GM21381 (cell line): ENCODE data around the gene TTC34.
"Not testable (repeated sequence)": the region's sequence is repeated elsewhere in the genome, so short reads cannot be mapped to it uniquely, and the experiment has no call there.

ENCODE experiments used
- ATAC-seq: cut with Tn5 transposase; IDR thresholded peaks from one replicate; pipeline ENCODE4 v1.9.1; 2021; ENCODE audit warnings: mild to moderate bottlenecking, moderate library complexity; ENCODE audit not compliant: unreplicated experiment

TTC34 gene

DNA sequence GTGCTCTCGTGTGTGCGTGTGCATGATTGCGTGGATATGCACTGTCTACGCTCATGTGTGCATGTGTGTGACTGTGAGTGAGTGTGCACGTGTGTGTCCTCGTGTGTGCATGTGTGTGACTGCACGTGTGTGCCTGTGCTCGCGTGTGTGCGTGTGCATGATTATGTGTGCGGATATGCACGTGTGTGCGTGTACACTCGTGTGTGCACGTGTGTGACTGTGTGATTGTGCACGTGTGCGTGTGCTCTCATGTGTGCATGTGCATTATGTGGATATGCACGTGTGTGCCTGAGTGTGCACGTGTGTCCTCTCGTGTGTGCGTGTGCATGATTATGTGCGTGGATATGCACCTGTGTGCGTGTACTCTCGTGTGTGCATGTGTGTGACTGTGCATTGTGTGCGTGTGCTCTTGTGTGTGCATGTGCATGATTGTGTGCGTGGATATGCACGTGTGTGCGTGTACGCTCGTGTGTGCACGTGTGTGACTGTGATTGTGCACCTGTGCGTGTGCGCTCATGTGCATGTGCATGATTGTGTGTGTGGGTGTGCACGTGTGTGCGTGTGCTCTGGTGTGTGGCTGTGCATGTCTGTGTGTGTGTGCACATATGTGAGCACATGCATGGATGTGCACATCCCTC, 170.9 kb downstream of the TTC34 start:
- no peak for ATAC-seq

- no peak for ATAC-seq
Measured at GRCh38 chr1:2629627-2630497, 171.6 kb downstream of the TTC34 start.

DNA sequence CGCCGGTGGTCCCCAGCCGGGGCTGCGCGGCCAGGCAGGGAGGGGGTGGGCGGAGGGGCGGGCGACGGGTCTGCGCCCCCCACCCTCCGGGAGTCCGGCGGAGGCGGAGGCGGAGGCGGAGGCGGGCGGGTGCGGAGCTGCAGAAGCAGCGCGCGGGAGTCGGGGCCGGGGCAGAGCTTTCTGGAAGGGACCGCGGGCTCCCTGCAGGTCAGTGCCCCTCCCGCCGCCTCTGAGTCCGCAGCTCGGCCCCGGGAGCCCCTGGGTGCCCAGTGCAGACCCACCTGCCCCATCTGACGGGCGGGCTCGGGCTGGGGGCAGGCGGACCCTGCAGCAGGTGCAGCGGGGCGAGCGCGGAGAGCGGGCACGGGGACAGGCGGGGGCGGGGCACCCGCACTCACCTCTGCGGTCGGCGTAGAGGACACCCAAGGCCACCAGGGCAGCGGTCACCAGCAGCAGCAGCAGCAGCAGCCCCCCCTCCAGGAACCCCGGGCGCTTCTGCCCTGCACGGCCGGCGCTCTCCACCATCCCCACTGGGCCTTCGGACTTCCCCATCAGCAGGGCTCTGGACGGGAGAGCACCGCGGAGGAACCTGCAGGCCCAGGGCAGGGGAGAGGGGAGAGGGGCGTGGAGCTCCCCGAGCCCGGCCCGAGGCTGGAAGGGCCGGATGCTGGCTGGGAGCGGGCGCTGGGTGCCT, 172.4 kb downstream of the TTC34 start:
- no peak for ATAC-seq

GRCh38 chr1:2628191-2628932, 173.1 kb downstream of the TTC34 start:
- ATAC-seq = no peak

DNA sequence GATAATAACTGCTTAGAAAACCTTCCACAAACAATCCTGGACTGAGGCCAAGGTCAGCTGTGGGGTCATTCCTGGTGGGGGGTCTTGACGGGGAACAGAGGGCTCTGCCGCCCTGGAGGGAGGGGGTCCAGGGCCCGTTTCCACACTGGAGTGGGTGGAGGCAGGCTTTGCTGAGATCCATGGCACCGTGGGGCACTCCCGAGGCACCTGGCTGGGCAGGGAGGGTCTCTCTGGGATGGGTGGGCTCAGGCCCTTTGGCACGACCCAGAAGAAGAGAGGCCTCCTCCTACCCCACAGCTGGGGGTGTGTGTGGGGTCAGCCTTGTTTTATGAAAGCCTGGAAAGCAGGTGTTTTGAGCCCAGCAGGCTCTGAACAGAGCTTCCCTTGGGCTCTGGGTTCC, 173.7 kb downstream of the TTC34 start:
- no peak for ATAC-seq

DNA sequence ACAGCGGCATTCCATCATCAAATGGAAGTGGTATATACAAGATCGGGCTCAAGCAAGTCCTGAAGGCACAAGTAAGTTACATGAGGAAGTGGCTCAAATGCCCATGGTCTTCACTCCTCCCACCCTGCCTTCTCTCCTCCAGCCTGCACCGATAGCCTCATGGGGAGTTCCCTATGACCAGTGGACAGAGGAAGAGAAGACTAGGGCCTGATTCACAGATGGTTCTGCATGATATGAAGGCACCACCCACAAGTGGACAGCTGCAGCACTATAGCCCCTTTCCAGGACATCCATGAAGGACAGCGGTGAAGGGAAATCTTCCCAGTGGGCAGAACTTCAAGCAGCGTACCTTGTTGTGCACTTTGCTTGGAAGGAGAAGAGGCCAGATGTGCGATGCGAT, 175.7 kb downstream of the TTC34 start:
- not testable (repeated sequence) for ATAC-seq

- no peak for ATAC-seq
Measured at GRCh38 chr1:2625311-2625710, 176.2 kb downstream of the TTC34 start.

DNA sequence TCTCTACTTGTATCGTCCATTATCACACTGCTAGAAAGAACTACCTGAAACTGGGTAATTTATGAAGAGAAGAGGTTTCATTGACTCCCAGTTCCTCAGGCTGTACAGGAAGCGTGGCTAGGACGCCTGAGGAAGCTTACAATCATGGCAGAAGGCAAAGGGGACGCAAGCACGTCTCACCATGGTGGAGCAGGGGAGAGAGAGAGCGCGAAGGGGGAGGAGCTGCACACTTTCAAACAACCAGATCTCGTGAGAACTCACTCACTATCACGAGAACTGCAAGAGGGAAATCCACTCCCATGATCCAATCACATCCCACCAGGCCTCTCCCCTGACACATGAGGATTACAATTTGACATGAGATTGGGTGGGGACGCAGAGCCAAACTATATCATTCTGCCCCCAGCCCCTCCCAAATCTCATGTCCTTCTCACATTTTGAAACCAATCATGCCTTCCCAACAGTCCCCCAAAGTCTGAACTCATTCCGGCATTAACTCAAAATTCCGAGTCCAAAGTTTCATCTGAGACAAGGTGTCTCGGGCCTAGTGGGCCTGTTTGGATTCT, 176.7 kb downstream of the TTC34 start:
- ATAC-seq = no peak

DNA sequence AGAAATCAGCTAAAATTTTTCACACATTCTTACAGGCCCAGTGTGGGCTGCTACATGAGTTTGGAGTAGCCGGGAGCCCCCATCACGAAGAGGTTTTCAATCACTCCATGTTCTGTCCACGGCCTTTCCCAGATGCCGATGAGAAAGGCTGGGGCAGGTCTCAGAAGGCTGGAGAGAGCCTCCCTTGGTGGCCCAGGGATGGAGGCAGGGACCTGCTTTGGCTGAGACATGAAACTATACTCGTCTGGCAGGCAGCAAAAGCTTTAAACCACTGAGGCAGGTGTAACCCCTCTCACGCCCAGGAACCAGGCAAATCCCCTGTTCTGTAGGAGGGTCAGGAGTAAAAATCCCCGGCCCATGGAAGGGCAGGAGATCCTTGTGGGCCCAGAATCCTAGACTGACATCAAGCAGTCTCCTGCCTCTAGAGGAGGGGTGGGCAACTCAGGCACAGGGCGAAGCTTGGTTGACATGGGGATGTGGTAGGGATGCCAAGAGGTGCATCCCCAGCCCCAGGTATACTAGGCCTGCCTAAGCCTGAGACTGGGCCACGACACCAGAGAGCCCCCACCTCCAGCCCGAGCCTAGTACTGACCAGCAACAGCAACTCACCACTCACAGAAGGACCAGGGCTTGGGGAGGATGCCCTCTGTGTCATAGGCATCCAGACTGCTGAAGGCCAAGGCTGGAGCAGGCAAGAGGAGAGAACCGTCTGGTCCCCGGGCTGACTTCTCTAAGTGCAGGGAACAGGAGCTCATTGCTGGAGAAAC, 177.7 kb downstream of the TTC34 start:
- ATAC-seq = no peak

GRCh38 chr1:2617971-2618470, 183.5 kb downstream of the TTC34 start:
- ATAC-seq = no peak

DNA sequence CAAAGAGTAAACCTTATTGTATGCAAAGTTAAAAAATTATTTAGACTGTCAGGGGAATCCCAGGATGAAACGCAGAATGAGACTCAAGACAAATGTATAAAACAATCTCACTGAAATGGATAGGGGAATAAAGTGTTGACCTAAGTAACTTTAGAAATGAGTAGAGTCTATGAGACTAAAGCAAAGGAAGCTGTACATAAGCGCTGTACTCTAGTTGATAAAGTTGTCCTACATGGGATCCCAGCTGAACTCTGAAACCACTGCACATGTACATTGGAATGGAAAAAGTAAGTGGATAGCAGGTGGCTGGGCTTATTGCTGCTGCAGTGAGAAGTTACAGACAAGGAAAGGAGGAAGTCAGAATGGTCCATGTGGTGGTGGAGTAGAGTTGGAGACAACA, 187.3 kb downstream of the TTC34 start:
- no peak for ATAC-seq

GRCh38 chr1:2612591-2613365, 188.7 kb downstream of the TTC34 start:
- ATAC-seq = no peak

GRCh38 chr1:2611621-2612437, 189.7 kb downstream of the TTC34 start:
- no peak for ATAC-seq

GRCh38 chr1:2611031-2611501, 190.4 kb downstream of the TTC34 start:
- no peak for ATAC-seq

- ATAC-seq = no peak
Measured at GRCh38 chr1:2610036-2610959, 191.2 kb downstream of the TTC34 start.

GRCh38 chr1:2609319-2610035, 192.0 kb downstream of the TTC34 start:
- ATAC-seq = no peak
